HepG2 (cell line): ENCODE results near the gene VIT.

Experiments used
- EHMT2 ChIP-seq: fragments of 200-600 bp; sonication (generic); IDR thresholded peaks from 2 replicates; pipeline ENCODE4 v1.7.0; 2017; ENCODE audit warnings: antibody characterized with exemption, low read depth, low read length, borderline replicate concordance
- EZH2 ChIP-seq: conservative IDR thresholded peaks from 2 replicates; pipeline ENCODE4 v1.6.1; 2012; ENCODE audit warnings: mild to moderate bottlenecking, low read depth, low read length, moderate library complexity
- FOXA1 ChIP-seq, 2 experiments: fragments of 450-650 bp in 1 of 2; sonication (generic) in 1 of 2; formaldehyde crosslinking in 1 of 2; IDR thresholded peaks; 2 replicates each; pipeline versions ENCODE4 v1.4.0 to v1.6.1; 2016 to 2020; ENCODE audit warnings: missing genetic modification reagents in 1 of 2
- NFE2L1 ChIP-seq: sonication (generic); formaldehyde crosslinking; IDR thresholded peaks from 2 replicates; pipeline ENCODE4 v1.4.0; 2020; ENCODE audit warnings: missing genetic modification reagents, mild to moderate bottlenecking, borderline replicate concordance
- RFX5 ChIP-seq: IDR thresholded peaks from 2 replicates; pipeline ENCODE4 v1.6.1; 2011; ENCODE audit warnings: low read depth, low read length, improper control_type of control experiment
- SMC3 ChIP-seq: IDR thresholded peaks from 2 replicates; pipeline ENCODE4 v1.6.1; 2011; ENCODE audit warnings: low read length, improper control_type of control experiment
- YY1 ChIP-seq: IDR thresholded peaks from 2 replicates; pipeline ENCODE4 v1.6.1; 2011; ENCODE audit warnings: low read length, low read depth, moderate library complexity, mild to moderate bottlenecking; ENCODE audit not compliant: insufficient read depth, insufficient replicate concordance
- ZNF121 ChIP-seq: sonication (generic); formaldehyde crosslinking; IDR thresholded peaks from 2 replicates; pipeline ENCODE4 v1.5.0; 2020; ENCODE audit warnings: mild to moderate bottlenecking, missing genetic modification reagents
- ZNF546 ChIP-seq: sonication (generic); formaldehyde crosslinking; conservative IDR thresholded peaks from 2 replicates; pipeline ENCODE4 v1.8.1; 2023; ENCODE audit warnings: mild to moderate bottlenecking, missing genetic modification reagents
- TF ChIP-seq, protein P1 (sequence below): sonication (generic); formaldehyde crosslinking; IDR thresholded peaks from 2 replicates; pipeline ENCODE4 v1.4.0; 2020; ENCODE audit warnings: missing genetic modification reagents, low read depth, mild to moderate bottlenecking, borderline replicate concordance
- TF ChIP-seq, protein P2 (sequence below): sonication (generic); formaldehyde crosslinking; IDR thresholded peaks from 2 replicates; pipeline ENCODE4 v1.4.0; 2020; ENCODE audit warnings: mild to moderate bottlenecking, missing genetic modification reagents
- TF ChIP-seq, protein P3 (sequence below): sonication (generic); formaldehyde crosslinking; IDR thresholded peaks from 2 replicates; pipeline ENCODE4 v1.5.0; 2020; ENCODE audit warnings: mild to moderate bottlenecking, missing genetic modification reagents, moderate library complexity
- TF ChIP-seq, protein P4 (sequence below): IDR thresholded peaks from 2 replicates; pipeline ENCODE4 v1.6.1; 2016; ENCODE audit warnings: missing compliant biosample characterization, missing genetic modification reagents, borderline replicate concordance

DNA sequence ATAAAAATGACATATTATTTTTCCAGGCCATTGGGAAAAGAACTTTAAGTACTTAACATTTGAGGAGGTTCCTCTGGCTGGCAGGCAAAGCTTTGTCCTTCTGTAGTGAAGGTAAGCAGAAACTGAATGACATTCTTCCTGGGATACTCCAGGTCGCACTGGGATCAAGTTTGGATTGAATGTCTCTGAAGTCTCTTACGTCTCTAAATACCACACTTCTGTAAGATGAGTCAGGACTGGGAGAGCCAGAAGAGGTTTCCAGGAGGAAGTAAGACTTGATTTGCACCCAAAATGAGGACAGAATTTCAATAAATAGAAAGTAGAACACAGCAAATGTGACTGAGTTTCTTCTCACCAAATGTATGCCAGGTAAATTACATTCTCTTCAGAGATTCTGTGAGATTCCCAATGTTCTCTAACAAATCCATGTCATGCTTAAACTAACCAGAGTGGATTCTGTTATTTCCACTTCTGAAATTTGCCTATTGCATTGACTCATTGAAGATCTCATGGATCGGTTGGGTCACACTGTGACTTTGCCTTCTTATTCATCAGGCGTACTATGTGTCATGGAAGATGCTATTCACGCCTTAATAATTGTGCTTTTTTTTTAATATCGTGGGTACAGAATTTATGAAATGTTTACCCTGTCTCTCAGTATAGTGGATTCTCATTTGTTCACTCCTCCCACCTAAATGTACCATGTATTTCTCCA is 25.5 kb upstream of the VIT start:
- TF ChIP-seq RFX5 = no peak
- TF ChIP-seq, protein P1, sequence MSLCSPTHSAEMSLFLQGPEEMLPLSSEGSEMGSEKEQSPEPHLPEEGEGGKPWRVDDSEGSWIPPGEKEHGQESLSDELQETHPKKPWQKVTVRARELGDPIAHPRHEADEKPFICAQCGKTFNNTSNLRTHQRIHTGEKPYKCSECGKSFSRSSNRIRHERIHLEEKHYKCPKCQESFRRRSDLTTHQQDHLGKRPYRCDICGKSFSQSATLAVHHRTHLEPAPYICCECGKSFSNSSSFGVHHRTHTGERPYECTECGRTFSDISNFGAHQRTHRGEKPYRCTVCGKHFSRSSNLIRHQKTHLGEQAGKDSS (CRISPR knock-in tag) = no peak
- TF ChIP-seq, protein P2, sequence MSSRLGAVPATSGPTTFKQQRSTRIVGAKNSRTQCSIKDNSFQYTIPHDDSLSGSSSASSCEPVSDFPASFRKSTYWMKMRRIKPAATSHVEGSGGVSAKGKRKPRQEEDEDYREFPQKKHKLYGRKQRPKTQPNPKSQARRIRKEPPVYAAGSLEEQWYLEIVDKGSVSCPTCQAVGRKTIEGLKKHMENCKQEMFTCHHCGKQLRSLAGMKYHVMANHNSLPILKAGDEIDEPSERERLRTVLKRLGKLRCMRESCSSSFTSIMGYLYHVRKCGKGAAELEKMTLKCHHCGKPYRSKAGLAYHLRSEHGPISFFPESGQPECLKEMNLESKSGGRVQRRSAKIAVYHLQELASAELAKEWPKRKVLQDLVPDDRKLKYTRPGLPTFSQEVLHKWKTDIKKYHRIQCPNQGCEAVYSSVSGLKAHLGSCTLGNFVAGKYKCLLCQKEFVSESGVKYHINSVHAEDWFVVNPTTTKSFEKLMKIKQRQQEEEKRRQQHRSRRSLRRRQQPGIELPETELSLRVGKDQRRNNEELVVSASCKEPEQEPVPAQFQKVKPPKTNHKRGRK = no peak
- TF ChIP-seq FOXA1 (IDR thresholded peaks at IDR 0.05) = no peak
- TF ChIP-seq FOXA1 (CRISPR knock-in tag; IDR thresholded peaks at IDR 0.05) = no peak
- TF ChIP-seq, protein P3, sequence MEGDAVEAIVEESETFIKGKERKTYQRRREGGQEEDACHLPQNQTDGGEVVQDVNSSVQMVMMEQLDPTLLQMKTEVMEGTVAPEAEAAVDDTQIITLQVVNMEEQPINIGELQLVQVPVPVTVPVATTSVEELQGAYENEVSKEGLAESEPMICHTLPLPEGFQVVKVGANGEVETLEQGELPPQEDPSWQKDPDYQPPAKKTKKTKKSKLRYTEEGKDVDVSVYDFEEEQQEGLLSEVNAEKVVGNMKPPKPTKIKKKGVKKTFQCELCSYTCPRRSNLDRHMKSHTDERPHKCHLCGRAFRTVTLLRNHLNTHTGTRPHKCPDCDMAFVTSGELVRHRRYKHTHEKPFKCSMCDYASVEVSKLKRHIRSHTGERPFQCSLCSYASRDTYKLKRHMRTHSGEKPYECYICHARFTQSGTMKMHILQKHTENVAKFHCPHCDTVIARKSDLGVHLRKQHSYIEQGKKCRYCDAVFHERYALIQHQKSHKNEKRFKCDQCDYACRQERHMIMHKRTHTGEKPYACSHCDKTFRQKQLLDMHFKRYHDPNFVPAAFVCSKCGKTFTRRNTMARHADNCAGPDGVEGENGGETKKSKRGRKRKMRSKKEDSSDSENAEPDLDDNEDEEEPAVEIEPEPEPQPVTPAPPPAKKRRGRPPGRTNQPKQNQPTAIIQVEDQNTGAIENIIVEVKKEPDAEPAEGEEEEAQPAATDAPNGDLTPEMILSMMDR (CRISPR knock-in tag) = no peak
- no peak for TF ChIP-seq EHMT2
- TF ChIP-seq ZNF546 = no peak
- TF ChIP-seq, protein P4, sequence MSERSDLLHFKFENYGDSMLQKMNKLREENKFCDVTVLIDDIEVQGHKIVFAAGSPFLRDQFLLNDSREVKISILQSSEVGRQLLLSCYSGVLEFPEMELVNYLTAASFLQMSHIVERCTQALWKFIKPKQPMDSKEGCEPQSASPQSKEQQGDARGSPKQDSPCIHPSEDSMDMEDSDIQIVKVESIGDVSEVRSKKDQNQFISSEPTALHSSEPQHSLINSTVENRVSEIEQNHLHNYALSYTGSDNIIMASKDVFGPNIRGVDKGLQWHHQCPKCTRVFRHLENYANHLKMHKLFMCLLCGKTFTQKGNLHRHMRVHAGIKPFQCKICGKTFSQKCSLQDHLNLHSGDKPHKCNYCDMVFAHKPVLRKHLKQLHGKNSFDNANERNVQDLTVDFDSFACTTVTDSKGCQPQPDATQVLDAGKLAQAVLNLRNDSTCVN (CRISPR knock-in tag) = no peak
- no peak for TF ChIP-seq NFE2L1 (CRISPR knock-in tag)
- no peak for TF ChIP-seq ZNF121 (CRISPR knock-in tag)
- TF ChIP-seq SMC3 = no peak
- no peak for TF ChIP-seq EZH2
- TF ChIP-seq YY1 = no peak
